SU-DHL-6 (cell line): ENCODE results near the gene TMEM131.
A peak's percentile ranks its signal among the peaks of the same experiment; 100 is the strongest.

Experiments used
- H2AFZ ChIP-seq: fragments of 200-600 bp; sonication (generic); 2 replicates; pipeline ENCODE4 v1.6.1; 2014; ENCODE audit warnings: low read depth, mild to moderate bottlenecking, moderate library complexity, mixed read lengths, antibody characterized with exemption, low read length; ENCODE audit not compliant: severe bottlenecking
- H3F3A ChIP-seq: fragments of 200-600 bp; shearing (Covaris generic); 2 replicates; pipeline ENCODE4 v1.6.0; 2016; ENCODE audit warnings: antibody characterized with exemption, mild to moderate bottlenecking; ENCODE audit not compliant: insufficient read depth
- H3K27ac ChIP-seq: fragments of 200-600 bp; sonication (generic); 2 replicates; pipeline ENCODE4 v1.5.1; 2016; ENCODE audit warnings: low read depth, mild to moderate bottlenecking, low read length, moderate library complexity, mixed read lengths
- H3K27me3 ChIP-seq: fragments of 200-600 bp; sonication (generic), shearing (Covaris generic); 2 replicates; pipeline ENCODE4 v1.6.0; 2014; ENCODE audit warnings: mild to moderate bottlenecking, low read length
- H3K36me3 ChIP-seq: fragments of 200-600 bp; sonication (generic); 2 replicates; pipeline ENCODE4 v1.6.1; 2014; ENCODE audit warnings: mild to moderate bottlenecking, low read length, mixed read lengths
- H3K4me2 ChIP-seq: fragments of 300-600, 200-600 bp; shearing (Covaris generic), sonication (generic); 2 replicates; pipeline ENCODE4 v1.6.0; 2014; ENCODE audit warnings: low read length, low read depth, mild to moderate bottlenecking; ENCODE audit not compliant: poor library complexity, severe bottlenecking
- H3K4me3 ChIP-seq: fragments of 200-600 bp; sonication (generic); 2 replicates; pipeline ENCODE4 v1.5.1; 2014; ENCODE audit warnings: antibody characterized with exemption, low read length, mild to moderate bottlenecking, mixed read lengths; ENCODE audit not compliant: insufficient read depth, poor library complexity, severe bottlenecking
- H3K79me2 ChIP-seq: fragments of 200-600 bp; sonication (generic); 2 replicates; pipeline ENCODE4 v1.6.1; 2014; ENCODE audit warnings: mild to moderate bottlenecking, low read length, moderate library complexity; ENCODE audit not compliant: insufficient read depth
- H3K9ac ChIP-seq: fragments of 200-600 bp; sonication (generic); 2 replicates; pipeline ENCODE4 v1.7.0; 2014; ENCODE audit warnings: mild to moderate bottlenecking, low read length
- H3K9me2 ChIP-seq: fragments of 200-600 bp; sonication (generic); replicated peaks from 2 replicates; pipeline ENCODE4 v1.6.1; 2014; ENCODE audit warnings: low read length; ENCODE audit not compliant: insufficient read depth
- H3K9me3 ChIP-seq: fragments of 200-600 bp; sonication (generic); 2 replicates; pipeline ENCODE4 v1.6.1; 2014; ENCODE audit warnings: low read length, mixed read lengths; ENCODE audit not compliant: insufficient read depth
- H4K20me1 ChIP-seq: fragments of 200-600 bp; sonication (generic); 2 replicates; pipeline ENCODE4 v1.6.1; 2014; ENCODE audit warnings: low read depth, mild to moderate bottlenecking, antibody characterized with exemption, low read length, moderate library complexity, mixed read lengths
- EZH2phosphoT487 ChIP-seq: fragments of 200-600 bp; sonication (generic), shearing (Covaris generic); conservative IDR thresholded peaks from 2 replicates; pipeline ENCODE4 v1.6.1; 2018; ENCODE audit warnings: mild to moderate bottlenecking, antibody characterized with exemption, low read length, moderate library complexity, mixed read lengths
- TF ChIP-seq, protein P1 (sequence below): fragments of 200-600 bp; sonication (generic); IDR thresholded peaks from one replicate; pipeline ENCODE4 v1.5.1; 2017; ENCODE audit warnings: antibody characterized with exemption, mild to moderate bottlenecking, low read length, moderate library complexity; ENCODE audit not compliant: insufficient read depth, poor library complexity, severe bottlenecking

Gene TMEM131

DNA sequence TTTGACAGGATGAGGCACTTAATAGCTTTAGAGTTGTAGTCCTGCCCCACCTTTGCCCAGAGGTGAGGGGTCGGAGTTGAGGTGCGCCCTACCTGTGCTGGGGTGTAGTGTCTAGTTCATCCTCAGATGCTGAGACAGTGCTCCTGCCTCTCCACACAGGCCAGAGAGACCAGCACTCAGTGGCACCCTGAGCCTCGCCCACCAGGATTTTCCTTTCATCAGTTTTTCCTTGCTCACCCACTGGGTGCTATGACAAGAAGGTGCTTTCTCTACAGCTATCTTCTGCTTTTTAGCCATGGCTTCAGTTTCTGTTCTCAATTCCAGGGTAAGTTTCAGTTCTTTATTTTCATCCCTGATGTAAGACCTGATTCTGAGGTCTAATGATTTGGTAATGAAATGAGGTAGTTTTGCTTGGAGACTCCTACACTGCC, 16.8 kb upstream of the TMEM131 start:
- Histone ChIP-seq H3K4me3 (no peak overlapping the region), H3K79me2 (no peaks in the 10 kb centered on the region), H3K4me2 (peak overlapping the region; percentile 39), H3F3A (no peaks in the 10 kb centered on the region), H3K9me3 (no peaks in the 10 kb centered on the region), H3K27me3 (no peaks in the 10 kb centered on the region), H3K36me3 (no peaks in the 10 kb centered on the region), H4K20me1 (no peaks in the 10 kb centered on the region), H2AFZ (no peak overlapping the region), H3K9me2 (no peaks in the 10 kb centered on the region), H3K27ac (peak overlapping the region; percentile 22; the same call in 1 of the 2 replicates), H3K9ac (no peak overlapping the region)
- TF ChIP-seq, protein P1, sequence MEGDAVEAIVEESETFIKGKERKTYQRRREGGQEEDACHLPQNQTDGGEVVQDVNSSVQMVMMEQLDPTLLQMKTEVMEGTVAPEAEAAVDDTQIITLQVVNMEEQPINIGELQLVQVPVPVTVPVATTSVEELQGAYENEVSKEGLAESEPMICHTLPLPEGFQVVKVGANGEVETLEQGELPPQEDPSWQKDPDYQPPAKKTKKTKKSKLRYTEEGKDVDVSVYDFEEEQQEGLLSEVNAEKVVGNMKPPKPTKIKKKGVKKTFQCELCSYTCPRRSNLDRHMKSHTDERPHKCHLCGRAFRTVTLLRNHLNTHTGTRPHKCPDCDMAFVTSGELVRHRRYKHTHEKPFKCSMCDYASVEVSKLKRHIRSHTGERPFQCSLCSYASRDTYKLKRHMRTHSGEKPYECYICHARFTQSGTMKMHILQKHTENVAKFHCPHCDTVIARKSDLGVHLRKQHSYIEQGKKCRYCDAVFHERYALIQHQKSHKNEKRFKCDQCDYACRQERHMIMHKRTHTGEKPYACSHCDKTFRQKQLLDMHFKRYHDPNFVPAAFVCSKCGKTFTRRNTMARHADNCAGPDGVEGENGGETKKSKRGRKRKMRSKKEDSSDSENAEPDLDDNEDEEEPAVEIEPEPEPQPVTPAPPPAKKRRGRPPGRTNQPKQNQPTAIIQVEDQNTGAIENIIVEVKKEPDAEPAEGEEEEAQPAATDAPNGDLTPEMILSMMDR = no peak
- TF ChIP-seq EZH2phosphoT487 = no peak

DNA sequence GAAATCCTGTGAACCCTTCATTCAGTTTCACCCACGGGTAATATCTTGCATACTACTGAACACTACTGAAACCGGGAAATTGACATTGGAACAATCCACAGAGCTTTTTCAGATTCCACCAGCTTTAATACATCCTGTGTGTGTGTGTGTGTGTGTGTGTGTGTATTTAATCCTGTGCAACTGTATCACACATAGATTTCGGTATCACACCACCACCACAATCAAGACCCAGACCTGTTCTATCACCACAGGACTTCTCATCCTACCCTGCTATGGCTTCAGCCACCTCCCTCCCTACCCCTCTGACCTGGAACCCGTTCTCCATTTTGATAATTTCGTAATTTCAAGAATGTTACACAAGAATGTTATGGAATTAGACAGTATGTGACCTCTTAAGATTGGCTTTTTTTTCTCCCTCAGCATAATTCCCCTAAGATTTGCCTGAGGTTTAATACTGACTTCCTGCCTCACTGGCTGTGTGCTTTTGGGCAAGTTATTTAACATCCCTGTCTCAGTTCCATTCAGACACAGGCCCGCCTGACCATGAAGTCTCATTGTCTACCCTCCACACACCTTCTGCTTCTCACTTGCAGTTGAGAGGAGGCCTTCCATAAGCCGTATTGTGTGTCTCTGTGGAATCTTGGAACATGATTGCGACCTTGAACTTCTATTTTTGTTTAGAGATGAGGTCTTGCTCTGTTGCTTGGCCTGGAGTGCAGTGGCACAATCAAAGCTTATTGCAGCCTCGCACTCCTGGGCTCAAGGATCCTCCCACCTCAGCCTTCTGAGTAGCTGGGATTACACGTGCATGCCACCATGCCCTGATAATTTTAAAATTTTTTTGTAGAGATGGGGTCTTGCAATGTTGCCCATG, 14.4 kb upstream of the TMEM131 start:
- no peaks in the 10 kb centered on the region for H3K79me2 ChIP-seq
- no peak overlapping the region for H3K27ac ChIP-seq
- H3K36me3 ChIP-seq = no peaks in the 10 kb centered on the region
- H3K9me2 ChIP-seq = no peaks in the 10 kb centered on the region
- TF ChIP-seq EZH2phosphoT487 = no peak
- TF ChIP-seq, protein P1 = no peak
- no peak overlapping the region for H3K9ac ChIP-seq
- H3K9me3 ChIP-seq = no peaks in the 10 kb centered on the region
- H3F3A ChIP-seq = no peaks in the 10 kb centered on the region
- no peak overlapping the region for H2AFZ ChIP-seq
- no peaks in the 10 kb centered on the region for H3K27me3 ChIP-seq
- H4K20me1 ChIP-seq = no peaks in the 10 kb centered on the region
- H3K4me3 ChIP-seq = no peak overlapping the region
- H3K4me2 ChIP-seq = no peak overlapping the region

DNA sequence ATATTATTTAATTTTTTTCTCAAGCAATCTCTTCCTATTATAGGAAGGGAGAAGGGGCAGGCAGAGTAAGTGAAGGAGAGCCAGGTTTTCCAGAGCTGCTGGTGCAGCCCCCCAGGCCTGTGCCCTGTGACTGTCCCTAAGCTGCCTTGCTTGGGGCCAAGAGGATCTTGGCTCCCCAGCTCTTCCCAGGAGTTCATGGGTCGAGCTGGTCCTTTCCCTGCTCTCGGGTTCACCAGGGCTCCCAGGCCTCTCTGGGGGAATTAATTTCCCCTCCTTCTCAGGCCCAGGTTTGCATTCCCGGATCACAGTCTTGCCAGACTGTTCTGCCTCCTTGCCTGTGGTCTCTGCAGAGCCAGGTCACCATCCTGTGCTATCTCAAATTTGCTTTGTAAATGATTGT, 12.7 kb upstream of the TMEM131 start:
- H3K9ac ChIP-seq = no peak overlapping the region
- no peak overlapping the region for H2AFZ ChIP-seq
- H3K27ac ChIP-seq = no peak overlapping the region
- H3K4me2 ChIP-seq = no peak overlapping the region
- H4K20me1 ChIP-seq = no peaks in the 10 kb centered on the region
- no peaks in the 10 kb centered on the region for H3K9me2 ChIP-seq
- H3K27me3 ChIP-seq = no peaks in the 10 kb centered on the region
- no peak for TF ChIP-seq EZH2phosphoT487
- TF ChIP-seq, protein P1 = no peak
- H3K79me2 ChIP-seq = no peaks in the 10 kb centered on the region
- no peaks in the 10 kb centered on the region for H3K36me3 ChIP-seq
- H3K9me3 ChIP-seq = no peaks in the 10 kb centered on the region
- H3F3A ChIP-seq = no peaks in the 10 kb centered on the region
- no peak overlapping the region for H3K4me3 ChIP-seq
